Activated gamma-delta T cell treated with anti-CD3 and anti-CD28 coated beads, Interleukin-2, amount 50 U/mL, for 16 hours (primary cell): ENCODE results near the gene STARD3NL.

Experiments used
- DNase-seq: peaks from one replicate; pipeline ENCODE4 v3.0.0-alpha.2; 2020; ENCODE audit warnings: low read depth

Gene STARD3NL

DNA sequence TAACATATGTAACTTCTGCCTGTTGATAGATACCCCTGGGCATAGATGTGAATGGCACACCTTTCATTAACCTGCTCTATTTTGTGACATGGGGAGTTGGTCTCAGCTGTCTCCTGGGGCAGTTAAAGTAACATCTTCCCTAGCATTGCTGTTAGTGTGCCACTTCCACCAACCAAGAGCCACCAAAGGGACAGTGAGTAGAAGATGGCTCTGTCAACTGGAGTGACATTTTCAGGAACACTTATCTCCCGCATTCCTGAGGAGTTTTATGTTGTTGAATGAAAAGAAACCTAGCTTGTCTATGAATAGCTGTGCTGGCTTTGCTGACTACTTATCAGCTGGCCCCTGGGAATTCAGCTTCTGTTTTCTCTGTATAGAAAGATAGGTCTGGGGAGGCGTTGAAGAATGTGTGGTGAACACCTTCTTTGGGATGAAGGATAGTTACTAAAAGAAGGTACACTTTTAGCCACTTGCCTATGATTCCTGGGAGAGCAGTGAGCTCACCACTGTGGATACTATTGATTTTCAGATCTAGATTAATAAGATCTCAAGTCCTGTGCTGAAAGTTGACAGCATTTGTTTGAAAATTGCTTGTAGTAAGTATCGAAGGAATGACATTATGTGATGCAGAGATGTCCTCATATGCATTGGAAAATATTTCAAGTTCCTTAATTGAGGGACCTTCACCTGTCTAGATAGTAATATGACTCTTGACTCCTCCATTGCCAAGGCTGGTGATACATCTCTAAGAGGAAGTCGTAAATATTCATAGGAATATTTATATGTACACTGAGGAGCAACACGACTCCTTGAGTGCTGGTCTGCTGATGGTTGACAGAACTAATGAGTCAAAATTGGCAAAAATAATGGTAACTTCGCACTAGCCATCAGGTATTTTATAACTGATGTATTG lies 7.6 kb downstream of the STARD3NL start:
- DNase-seq: no peak

DNA sequence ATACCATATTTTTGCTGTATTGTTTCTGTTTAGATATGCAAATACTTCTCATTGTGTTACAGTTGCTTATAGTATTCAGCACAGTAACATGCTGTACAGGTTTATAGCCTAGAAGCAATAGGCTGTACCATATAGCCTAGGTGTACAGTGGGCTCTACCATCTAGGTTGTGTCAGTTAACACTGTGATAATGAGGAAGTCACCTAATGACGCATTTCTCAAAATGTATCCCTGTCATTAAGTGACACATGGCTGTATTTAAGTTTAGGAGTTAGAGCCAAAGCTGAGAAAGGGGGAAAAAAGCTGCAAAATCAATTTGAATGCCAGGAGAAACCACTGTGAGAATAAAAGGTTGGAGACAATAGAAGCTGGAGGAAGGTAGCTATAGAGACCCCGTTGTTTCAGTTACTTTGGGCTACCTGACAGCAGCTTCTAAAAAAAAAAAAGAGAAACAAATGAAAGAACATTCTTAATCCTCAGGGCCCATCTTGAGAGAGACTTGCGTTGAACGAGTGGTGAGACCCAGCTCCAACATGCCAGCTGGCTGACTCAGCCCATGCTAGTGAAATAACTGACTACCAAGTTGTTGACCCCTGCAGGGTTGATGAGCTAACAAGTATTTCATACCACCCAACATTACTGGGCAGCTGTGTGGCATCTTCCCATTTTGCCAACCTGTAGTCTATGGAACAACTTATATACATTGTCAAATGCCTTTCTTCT lies 8.7 kb downstream of the STARD3NL start:
- no peak for DNase-seq

DNA sequence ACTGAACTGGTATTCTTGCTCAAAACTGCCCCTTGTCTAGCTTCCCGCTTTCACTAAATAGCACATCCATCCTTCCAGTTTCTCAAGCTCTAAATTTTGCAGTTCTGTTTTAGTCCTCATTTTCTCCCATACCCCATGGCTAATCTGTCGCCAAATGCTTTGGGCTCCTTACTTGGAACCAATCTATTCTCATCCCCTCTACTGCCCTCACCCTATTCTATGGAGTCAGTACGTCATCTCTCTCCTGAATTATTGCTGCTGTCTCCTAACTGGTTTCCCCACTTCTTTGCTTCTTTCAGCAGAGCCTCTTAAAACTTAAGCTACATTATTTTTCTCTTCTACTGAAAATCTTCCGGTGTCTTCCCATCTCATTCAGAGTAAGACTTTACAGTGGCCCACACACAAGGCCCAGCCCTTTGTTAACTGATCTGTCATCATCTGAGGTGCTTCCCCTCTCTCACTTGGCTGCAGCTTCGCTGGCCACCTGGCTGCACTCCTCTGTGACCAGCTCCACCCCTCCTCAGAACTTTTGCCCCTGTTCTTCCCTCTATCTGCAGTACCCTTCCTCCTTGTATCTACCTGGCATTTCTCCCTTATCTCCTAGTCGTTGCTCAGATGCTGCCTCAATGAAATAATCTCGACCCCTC lies 9.9 kb downstream of the STARD3NL start:
- DNase-seq: no peak

DNA sequence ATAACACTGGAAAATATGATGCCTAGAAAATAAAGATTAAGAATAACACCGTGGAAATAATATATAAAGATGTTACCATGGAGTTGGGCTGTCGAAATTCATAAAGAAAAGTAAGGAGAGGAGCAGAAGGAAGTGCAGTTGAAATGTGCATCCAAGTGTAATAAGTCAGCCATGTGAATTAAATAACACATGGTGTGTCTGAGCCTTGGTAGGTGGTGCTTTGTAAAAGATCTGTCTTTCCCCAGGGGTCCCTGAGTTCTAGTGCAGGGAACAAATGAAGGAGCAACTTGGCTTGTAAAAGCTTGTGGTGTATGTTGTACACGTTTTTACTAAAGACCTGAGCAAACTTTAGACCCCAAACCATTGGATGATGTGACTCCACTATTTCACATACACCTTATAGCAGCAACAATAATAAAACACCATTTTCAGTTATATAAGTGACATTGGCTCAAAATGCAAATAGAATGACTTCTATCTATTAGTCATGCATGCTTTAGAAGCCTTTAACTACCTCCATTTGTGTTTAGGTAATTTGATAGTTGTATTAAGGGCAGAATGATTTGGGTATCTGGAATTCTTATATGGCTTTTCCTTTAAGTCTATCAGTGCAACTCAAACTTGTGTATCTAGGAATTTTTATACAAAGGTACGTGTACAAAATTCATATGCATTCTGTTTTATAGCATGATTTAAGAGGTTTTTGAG lies 11.3 kb downstream of the STARD3NL start:
- no peak for DNase-seq

DNA sequence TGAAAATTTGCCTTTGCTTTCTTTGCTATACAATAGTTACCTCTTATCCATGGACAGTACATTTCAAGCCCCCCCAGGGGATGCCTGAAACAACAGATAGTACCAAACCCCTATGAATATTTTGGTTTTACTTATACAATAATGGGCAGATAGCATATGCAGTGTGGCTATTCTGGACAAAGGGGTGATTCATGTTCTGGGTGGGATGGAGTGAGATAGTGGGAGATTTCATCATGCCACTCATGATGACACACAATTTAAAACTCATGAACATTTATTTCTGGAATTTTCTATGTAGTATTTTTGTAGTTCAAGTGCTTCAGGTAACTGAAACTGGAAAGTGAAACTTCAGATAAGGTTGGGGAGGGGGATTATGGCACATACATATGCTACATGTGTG lies 12.0 kb downstream of the STARD3NL start:
- no peak for DNase-seq

DNA sequence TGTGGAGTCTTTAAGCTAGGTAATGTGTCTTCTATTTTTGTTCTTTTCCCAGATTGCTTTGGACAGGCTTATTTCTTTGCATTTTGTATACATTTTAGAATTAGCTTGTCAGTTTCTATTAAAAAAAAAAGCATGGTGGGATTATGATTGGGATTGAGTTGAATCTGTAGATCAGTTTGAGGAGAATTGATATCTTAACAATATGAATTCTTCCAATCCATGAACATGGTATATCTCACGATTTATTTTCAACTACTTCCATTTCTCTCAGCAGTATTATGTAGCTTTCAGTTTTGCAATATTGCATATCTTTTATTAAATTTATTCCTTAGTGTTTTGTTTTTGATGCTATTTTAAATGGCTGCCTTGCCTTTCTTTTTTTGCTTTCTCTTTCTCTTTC lies 13.7 kb downstream of the STARD3NL start:
- DNase-seq: no peak

DNA sequence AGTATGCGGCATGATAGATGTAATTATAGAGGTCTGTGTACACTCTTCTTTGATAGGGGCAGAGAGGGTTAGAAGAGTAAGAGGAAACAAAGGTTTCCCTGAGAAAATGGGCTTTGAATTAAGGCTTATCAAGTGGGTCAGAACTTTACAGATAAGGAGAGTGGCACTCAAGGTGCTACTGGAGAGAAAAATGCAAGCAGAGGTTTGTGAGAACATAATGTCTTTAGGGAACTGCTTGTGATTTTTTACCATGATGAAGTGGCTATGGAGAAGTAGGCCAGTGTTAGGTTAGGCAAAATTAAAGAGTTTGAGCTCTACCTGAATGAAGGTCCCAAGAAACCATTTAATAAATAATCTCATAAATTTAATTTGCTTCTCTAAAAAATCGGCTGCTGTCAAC lies 14.3 kb downstream of the STARD3NL start:
- DNase-seq: no peak

DNA sequence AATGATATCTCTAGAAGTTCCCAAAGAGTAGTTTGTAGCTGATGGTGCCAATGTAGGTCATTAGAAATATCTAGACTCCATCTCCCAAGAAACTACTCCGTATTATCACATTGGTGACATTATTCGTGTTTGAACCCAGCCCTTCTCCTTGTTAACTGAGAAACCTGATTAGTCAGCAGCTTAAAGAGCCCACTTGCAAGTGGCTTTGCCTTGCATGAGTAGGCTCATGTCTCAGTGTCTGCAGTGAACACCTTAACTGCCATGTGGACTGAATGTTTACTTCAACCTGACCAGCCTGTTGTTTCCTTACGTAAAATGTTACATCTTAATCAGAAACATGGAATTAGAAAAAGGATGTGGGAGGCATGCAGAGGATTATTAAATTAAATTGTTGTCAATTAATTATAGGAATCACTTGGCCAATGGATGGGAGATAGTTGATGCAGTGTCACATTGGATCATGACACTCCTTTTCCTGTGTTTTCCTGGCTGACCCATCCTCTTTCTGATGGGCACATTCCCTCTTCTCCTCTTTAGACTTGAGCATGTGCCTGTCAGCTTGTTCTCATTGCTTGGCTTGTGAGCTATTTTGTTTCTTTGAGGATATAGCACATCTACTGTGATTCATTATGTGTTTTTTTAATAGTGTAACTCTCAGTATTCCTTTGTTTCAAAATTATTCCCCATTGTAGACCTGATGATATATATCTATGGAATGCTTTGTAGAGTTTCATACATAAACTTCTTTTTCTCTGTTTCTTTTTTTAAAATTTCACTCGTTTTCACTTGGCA lies 18.0 kb downstream of the STARD3NL start:
- DNase-seq: no peak

DNA sequence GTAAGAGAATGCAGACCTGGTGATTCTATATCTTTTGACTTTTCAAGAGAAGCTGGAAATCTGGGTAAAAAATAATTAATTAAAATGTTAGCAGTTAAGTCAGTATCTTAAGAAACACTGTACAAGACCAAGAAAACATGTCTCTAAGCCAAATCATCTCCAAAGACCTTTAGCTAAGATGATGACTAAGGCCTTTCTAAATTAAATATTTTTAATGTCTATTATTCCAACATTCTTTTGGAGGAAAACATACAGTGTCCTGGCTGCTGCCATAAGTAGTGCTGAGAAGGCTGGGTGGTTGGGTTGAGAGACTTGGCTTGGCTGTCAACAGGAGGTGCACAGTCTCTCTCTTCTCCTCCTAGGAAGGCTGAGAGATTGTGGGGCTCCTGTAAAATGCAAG lies 20.3 kb downstream of the STARD3NL start:
- no peak for DNase-seq

DNA sequence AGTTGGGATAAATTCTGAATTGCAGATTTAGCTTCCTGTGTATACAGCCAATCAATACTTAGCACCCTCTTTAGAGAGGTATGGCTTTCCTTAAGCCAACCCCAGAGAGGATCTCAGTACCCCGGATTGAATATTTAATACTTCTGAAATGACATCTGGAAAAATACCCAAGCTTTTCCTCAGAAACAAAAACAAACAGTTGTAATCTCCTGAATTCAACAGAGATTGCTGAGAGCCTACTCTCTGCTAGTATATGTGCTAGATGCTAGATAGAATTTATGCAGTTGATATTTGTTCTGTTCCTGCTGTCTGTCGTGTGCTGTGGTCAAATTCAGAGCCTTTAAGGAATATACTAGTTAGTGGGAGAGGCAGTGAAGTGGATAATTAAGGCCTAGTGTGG lies 21.1 kb downstream of the STARD3NL start:
- DNase-seq: no peak

DNA sequence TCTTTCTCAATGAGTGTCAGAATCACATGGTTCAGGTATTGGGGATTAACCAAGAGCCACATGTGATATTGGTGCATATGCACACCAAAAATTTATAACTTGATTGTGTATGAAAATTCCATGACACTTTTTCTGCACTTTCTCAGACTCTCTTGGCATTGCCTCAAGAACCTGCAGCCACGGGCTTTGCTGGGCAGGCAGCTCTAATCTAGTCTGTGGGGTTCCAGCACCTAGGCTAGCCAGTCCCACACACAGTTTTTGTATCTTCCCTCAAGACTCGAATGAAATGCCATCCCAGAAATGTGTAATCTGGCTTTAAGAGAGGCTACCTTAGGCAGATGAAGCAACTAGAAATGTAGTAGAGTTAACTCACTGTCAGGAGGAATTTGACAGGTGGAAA lies 21.7 kb downstream of the STARD3NL start:
- DNase-seq: no peak

DNA sequence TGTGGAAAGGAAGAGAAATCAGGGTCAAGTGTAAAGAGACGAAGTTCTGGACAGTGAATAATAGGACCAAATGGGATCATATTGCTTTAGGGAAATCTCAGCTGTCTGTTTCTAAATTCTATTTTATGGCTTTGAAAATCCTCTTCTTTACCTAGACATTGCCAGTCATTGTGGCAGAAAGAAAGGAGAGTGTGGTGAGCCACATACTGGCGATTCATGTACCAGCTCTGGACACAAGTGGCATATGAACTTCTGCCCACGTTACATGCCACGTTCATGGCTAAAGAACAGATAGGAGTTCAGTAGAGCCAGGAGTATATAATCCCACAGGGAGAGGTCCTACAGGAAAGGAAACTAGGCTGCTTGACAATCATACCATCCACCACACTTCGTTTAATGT lies 28.0 kb downstream of the STARD3NL start:
- DNase-seq: no peak

DNA sequence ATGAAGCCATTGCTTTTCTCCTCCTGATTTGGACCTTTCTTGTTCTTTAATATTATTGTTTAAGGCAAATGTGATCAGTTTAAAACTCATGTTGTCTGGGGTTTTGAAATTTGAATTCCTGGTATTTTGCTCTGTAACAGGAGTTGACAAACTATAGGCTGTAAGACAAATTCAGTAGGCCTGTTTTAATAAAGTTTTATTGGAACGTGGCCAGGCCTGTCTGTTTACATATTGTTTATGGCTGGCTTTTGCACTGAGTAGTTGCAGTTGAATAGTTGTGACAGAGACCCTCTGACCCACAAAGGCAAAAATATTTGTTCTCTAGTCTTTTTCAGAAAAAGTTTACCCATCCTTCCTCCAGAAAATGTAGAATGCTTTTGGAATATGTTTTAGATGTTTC lies 29.8 kb downstream of the STARD3NL start:
- DNase-seq: no peak

DNA sequence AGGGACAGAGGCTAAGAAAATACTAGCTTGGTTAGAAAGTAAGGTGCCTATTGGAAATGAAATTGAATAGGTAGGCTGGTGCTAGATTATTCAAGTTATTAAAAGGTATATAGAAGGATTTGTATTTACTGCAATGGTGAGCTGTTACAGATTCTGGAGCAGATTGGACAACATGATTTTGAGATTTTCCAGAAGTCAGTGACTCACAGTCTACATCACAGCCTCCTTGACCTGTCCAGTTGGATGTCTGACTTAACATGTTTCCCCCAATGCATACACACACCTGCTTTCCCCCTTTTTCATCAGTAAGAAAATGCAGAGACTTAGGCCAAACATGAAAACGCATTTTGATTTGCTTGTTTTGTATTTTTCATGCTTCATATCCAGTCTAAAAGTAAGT lies 33.4 kb downstream of the STARD3NL start:
- no peak for DNase-seq

DNA sequence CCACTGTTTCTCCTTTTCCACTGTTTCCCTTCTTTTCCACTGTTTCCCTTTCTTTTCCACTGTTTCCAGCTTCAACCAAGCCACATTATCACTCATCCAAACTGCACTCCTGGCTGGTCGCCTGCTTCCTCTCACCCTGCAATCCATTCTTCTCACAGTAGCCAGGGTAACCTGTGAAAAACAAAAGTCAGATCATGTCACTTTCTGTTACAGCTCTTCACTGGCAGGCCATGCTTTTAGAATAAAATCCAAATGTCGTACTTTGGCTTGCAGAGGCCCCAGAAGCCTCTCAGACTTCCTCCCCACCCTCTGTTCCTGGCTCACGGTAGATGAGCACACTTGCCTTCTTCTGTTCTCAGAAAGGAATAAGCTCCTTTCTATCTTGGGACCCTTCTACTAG lies 33.9 kb downstream of the STARD3NL start:
- no peak for DNase-seq

DNA sequence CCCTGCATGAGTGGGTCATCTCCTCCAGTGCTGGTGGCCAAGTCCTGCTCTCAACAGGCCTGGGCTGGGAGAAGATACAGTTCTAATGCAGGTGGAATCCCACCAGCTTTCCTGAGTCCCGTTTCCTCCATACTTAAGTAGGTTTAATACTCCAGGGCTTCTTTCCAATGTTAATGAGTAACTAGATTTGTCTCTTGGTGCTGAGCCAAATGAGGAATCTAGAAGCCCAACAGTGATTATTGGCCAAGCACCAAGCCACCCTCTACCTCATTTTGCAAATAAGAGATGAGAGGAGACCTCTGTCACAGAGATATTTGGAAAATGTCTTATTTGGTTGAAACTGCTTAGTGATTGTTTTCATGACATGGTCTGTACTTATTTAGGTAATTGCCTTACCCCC lies 37.1 kb downstream of the STARD3NL start:
- no peak for DNase-seq

DNA sequence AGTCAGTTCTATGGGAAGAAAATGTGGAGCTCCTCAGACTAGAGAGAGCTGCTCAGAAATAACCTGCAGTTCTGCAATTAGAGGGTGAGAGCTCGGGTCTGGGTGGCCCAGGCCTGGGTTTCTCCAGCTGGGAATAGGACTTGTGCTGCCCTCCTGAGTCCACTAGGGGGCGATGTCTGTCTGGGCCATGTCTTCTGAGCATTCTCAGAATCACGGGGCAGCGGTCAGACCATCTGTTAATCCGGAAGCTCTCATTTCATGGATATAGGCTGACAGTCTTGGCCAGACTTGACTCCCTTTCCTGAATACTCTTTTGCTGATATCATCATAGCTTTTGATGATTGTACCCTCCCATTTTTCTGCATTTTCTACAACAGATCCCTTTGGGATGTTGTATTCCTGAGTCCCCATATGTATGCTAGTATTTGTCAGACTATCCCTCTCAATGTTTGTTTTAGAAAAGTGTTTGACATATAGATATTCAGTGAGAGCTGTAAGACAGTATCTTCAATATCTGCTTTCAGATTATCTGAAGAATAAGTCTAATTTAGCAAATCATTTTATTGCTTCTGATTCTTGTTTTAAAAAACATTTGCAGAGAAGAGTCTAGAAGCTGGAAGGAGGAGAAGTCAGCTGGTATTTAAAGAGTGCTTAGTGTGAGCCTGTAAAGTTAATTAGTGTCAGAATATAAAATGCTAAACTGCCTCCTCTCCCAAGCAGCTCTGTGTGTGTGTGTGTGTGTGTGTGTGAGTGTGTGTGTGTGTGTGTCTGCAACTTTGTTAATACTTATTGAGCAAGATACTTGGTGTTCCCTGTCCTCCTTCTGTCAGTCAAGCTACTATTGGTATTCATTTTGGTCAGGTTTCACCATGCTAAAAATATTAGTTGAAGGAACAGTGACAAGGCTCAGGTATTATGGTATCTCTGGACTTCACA lies 38.0 kb downstream of the STARD3NL start:
- peak; percentile 73 for DNase-seq

DNA sequence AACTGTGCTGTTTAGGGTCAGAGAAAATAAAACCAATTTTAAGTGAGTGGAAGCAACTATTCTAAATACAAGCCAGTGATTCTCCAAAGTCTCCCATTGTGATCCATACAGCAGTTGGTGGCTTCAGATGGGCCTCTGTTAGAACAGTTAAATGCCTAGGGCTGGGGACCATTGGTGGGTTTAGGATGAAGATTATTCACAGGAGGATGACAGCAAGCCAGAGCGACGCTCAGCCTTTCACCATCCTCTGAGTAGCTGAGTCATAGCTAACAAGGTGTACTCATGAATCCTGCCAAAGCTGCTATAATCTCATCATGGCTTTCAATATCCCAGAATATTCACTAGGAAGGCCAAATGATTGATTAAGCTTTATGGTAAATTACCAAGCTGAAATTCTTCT lies 39.6 kb downstream of the STARD3NL start:
- DNase-seq: no peak

DNA sequence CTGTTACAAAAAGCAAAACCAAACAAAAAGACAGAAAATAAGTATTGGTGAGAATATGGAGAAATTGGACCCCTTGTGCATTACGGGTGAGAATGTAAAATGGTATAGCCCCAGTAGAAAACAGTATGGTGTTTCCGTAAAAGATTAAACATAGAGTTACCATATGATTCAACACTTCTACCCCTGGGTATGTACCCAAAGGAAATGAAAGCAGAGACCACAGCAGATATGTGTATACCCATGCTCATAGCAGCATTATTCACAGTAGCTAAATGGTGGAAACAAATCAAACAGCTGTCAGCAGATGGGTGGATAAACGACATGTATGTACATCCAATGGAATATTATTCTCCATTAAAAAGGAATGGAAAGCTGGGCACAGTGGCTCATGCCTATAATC lies 42.4 kb downstream of the STARD3NL start:
- DNase-seq: no peak

DNA sequence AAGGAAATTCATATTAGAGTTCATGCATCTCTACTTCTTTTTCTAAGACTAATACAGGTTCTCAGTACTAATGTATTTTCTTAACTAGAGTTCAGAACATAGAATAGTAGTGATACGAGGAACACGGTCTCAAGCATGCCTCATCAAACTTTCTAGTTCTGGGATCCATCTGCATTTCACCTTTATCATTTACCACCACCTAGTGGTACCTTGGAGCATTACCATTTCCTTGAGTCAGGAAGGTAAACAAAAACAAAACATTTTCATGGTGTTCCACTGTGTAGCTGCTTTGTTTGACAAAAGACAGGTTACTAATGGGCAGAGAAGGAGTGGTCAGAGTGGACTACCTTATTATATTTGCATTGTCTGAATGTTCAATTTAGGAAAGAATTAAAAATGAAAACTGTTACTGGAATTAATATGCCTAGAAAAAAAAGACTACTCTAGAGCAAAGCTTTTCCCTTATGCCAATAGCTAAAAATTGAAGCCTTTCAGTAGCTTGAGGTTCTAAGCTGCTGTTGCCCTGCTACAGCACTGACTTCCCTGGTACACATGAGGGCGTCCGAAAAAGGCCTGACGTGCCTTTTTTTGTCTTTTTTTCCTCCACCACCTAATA lies 44.5 kb downstream of the STARD3NL start:
- DNase-seq: no peak
